Sigmoid colon (tissue), 7 donors: ENCODE results near the gene CDH13. TPM values are rescaled to one million over a fixed set of nuclear protein-coding genes. Genes with fewer than 3 reads are reported as not detected.

Experiments used
- DNase-seq: peaks from one replicate; pipeline ENCODE4 v3.0.0-alpha.2; 2019
- H3K27ac ChIP-seq, 4 donors: fragments of 200-600 bp; sonication (generic); one replicate each; pipeline ENCODE4 v1.5.1; 2016 to 2019; ENCODE audit warnings: mild to moderate bottlenecking in 1 of 4
- H3K27me3 ChIP-seq, 3 donors: fragments of 200-600 bp; sonication (generic); one replicate each; pipeline ENCODE4 v1.5.1; 2019; ENCODE audit warnings: mild to moderate bottlenecking in 1 of 3
- H3K36me3 ChIP-seq, 4 donors: fragments of 200-600 bp; sonication (generic); one replicate each; pipeline ENCODE4 v1.5.1; 2016 to 2019
- H3K4me1 ChIP-seq, 4 donors: fragments of 200-600 bp; sonication (generic); one replicate each; pipeline ENCODE4 v1.5.1; 2017 to 2019
- H3K4me3 ChIP-seq, 4 donors: fragments of 200-600 bp; sonication (generic); one replicate each; pipeline ENCODE4 v1.5.1; 2017 to 2019; ENCODE audit warnings: mild to moderate bottlenecking in 2 of 4, moderate library complexity in 1 of 4
- H3K9me3 ChIP-seq, 4 donors: fragments of 200-600 bp in 3 of 4; sonication (generic) in 3 of 4; one replicate each; pipeline versions ENCODE4 v1.5.1 to v1.6.1; 2013 to 2019
- CTCF ChIP-seq, 4 experiments: fragments of 450-650 bp in 3 of 4; fragments of 200-600 bp in 1 of 4; IDR thresholded peaks; one replicate each; pipeline ENCODE4 v1.5.1; 2016 to 2019; ENCODE audit warnings: antibody characterized with exemption in 4 of 4, mild to moderate bottlenecking in 3 of 4, moderate library complexity in 2 of 4
- EP300 ChIP-seq, 4 donors: sonication (generic); formaldehyde crosslinking; IDR thresholded peaks; one replicate each; pipeline ENCODE4 v1.6.1; 2017; ENCODE audit warnings: antibody characterized with exemption in 4 of 4
- POLR2A ChIP-seq, 2 donors: fragments of 450-650 bp; IDR thresholded peaks; one replicate each; pipeline ENCODE4 v1.6.1; 2016; ENCODE audit warnings: antibody characterized with exemption in 2 of 2, mild to moderate bottlenecking in 2 of 2, moderate library complexity in 2 of 2
- POLR2AphosphoS5 ChIP-seq, 4 donors: sonication (generic); formaldehyde crosslinking; IDR thresholded peaks; one replicate each; pipeline ENCODE4 v1.6.1; 2017; ENCODE audit warnings: antibody characterized with exemption in 4 of 4
- WGBS, 2 donors: extraction: QIAGEN DNeasy Blood & Tissue Kit; methylation state at CpG; one replicate each; pipeline ENCODE4 v1.1.7; 2013; 5-methylcytosine and 5-hydroxymethylcytosine counted together
- intact Hi-C: fragments of 100-400 bp; cut with DNase I; formaldehyde crosslinking; loops from one replicate; pipeline ENCODE4 v1.15.1; 2023
- polyA plus RNA-seq, 3 donors: library from polyadenylated mRNA; stranded (reverse); fragments of 200-250 nt; gene quantifications; one replicate each; pipeline ENCODE4 v1.2.3, GENCODE V29; 2013
- total RNA-seq, 4 donors: library from RNA; depleted of rRNA; stranded (reverse); fragments of >200 nt; gene quantifications; one replicate each; pipeline ENCODE4 v1.1.0, GENCODE V29; 2016
- donor health status: healthy with polysubstance abuse.
- donor health status: Bipolar disorder and iron deficiency.
- donor health status: healthy.

The CDH13 gene
- total and polyA plus RNA-seq, 7 donors = 0.60 to 17.6 (median 11.8) TPM

GRCh38 chr16:82876951-82877350, 250.2 kb downstream of the CDH13 start:
- Histone ChIP-seq H3K36me3 (no peaks in the 10 kb centered on the region), H3K27ac (no peak overlapping the region), H3K9me3 (no peaks in the 10 kb centered on the region), H3K4me3 (no peak overlapping the region), H3K27me3 (no peaks in the 10 kb centered on the region), H3K4me1 (peaks cover 0 to 33% (median 16%) of the 10 kb centered on the region in 4 donors)
- no peak for DNase-seq
- intact Hi-C loops = no loop called here
- TF ChIP-seq POLR2A (IDR thresholded peaks at IDR 0.05) (no peak), EP300 (IDR thresholded peaks at IDR 0.05) (no peak), POLR2AphosphoS5 (IDR thresholded peaks at IDR 0.05) (no peak), CTCF (IDR thresholded peaks at IDR 0.05) (no peak)

- Histone ChIP-seq H3K4me3 (no peak overlapping the region), H3K27me3 (no peaks in the 10 kb centered on the region), H3K4me1 (peaks cover 0 to 34% (median 16%) of the 10 kb centered on the region in 4 donors), H3K36me3 (no peaks in the 10 kb centered on the region), H3K9me3 (no peaks in the 10 kb centered on the region), H3K27ac (peak overlapping the region in 2 of 4 donors; percentile 50)
- intact Hi-C loops = no loop called here
- TF ChIP-seq EP300 (IDR thresholded peaks at IDR 0.05) = no peak
- peak in 1 of 4 donors; percentile 22 for TF ChIP-seq POLR2AphosphoS5 (IDR thresholded peaks at IDR 0.05)
- 70 to 81% methylated on average over 5 of the region's 5 CpGs for WGBS, 2 donors
- no peak for DNase-seq
Measured at GRCh38 chr16:82878466-82878865, 251.7 kb downstream of the CDH13 start.

GRCh38 chr16:82880346-82880745, 253.6 kb downstream of the CDH13 start:
- no peak for TF ChIP-seq CTCF (IDR thresholded peaks at IDR 0.05)
- no peak for TF ChIP-seq EP300 (IDR thresholded peaks at IDR 0.05)
- TF ChIP-seq POLR2A (IDR thresholded peaks at IDR 0.05) = no peak
- TF ChIP-seq POLR2AphosphoS5 (IDR thresholded peaks at IDR 0.05) = no peak

GRCh38 chr16:82881516-82881915, 254.7 kb downstream of the CDH13 start:
- 91 to 92% methylated on average over 3 of the region's 3 CpGs for WGBS, 2 donors
- H3K4me3 ChIP-seq = no peak overlapping the region
- H3K9me3 ChIP-seq = no peaks in the 10 kb centered on the region
- no peak for DNase-seq
- H3K27ac ChIP-seq = no peak overlapping the region
- H3K4me1 ChIP-seq = peaks cover 0 to 26% (median 6%) of the 10 kb centered on the region in 4 donors
- TF ChIP-seq POLR2AphosphoS5 (IDR thresholded peaks at IDR 0.05) (no peak), EP300 (IDR thresholded peaks at IDR 0.05) (no peak), POLR2A (IDR thresholded peaks at IDR 0.05) (no peak), CTCF (IDR thresholded peaks at IDR 0.05) (no peak)
- no peaks in the 10 kb centered on the region for H3K27me3 ChIP-seq
- intact Hi-C loops = no loop called here
- no peaks in the 10 kb centered on the region for H3K36me3 ChIP-seq

More at GRCh38 chr16:82880346-82880745, 253.6 kb downstream of the CDH13 start:
- Histone ChIP-seq H3K4me1 (peaks cover 0 to 26% (median 6%) of the 10 kb centered on the region in 4 donors), H3K4me3 (no peak overlapping the region), H3K36me3 (no peaks in the 10 kb centered on the region), H3K27me3 (no peaks in the 10 kb centered on the region), H3K27ac (no peak overlapping the region), H3K9me3 (no peaks in the 10 kb centered on the region)
- WGBS, 2 donors = 87 to 92% methylated on average over 4 of the region's 4 CpGs
- no peak for DNase-seq
- intact Hi-C loops = no loop called here

DNA sequence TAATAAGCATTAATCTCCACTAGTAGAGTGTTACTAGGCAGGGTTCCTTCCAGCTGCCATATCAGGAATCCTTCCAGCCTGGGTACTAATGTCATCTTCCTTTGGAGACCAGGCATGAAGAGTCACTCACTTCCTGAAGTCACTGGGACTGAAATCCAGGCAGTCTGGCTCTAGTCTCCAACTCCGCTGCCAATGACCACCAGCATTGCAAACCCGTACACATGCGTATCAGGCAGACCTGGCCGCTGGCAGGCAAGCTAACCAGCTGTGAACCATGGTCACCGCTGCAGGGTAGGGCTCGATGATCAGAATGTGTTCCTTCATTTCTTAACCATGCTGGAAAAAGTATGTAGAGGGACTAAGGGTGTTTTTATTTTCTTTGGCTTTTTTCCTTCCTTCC, 255.5 kb downstream of the CDH13 start:
- intact Hi-C loops = no loop called here
- Histone ChIP-seq H3K4me1 (peaks cover 0 to 21% (median 6%) of the 10 kb centered on the region in 4 donors), H3K27ac (no peak overlapping the region), H3K4me3 (no peak overlapping the region), H3K9me3 (no peaks in the 10 kb centered on the region), H3K27me3 (no peaks in the 10 kb centered on the region), H3K36me3 (no peaks in the 10 kb centered on the region)
- TF ChIP-seq POLR2AphosphoS5 (IDR thresholded peaks at IDR 0.05) = no peak
- no peak for TF ChIP-seq POLR2A (IDR thresholded peaks at IDR 0.05)
- no peak for TF ChIP-seq EP300 (IDR thresholded peaks at IDR 0.05)
- TF ChIP-seq CTCF (IDR thresholded peaks at IDR 0.05) = no peak
- 93 to 97% methylated on average over 6 of the region's 6 CpGs for WGBS, 2 donors
- no peak for DNase-seq
